ENCODE data around the gene AOPEP.

GRCh38 chr9:94798708-94799107 lies 72.2 kb downstream of the AOPEP start:
- TF ChIP-seq CTCF (IDR thresholded peaks at IDR 0.05 in 8 of 11, conservative IDR thresholded peaks at IDR 0.05 in 3 of 11) (no peak), POLR2A (IDR thresholded peaks at IDR 0.05) (no peak), POLR2AphosphoS5 (IDR thresholded peaks at IDR 0.05) (no peak)

All from spleen (tissue), 7 donors.